ENCODE results near the gene CACNA1H.
A peak's percentile ranks its signal among the peaks of the same experiment; 100 is the strongest.
"Not testable (repeated sequence)": the region's sequence is repeated elsewhere in the genome, so short reads cannot be mapped to it uniquely, and the experiment has no call there.

CACNA1H gene

GRCh38 chr16:1254821-1255220 is 101.9 kb downstream of the CACNA1H start:
- DNase-seq; intact Hi-C loops (cut with DNase I): not testable (repeated sequence)

DNA sequence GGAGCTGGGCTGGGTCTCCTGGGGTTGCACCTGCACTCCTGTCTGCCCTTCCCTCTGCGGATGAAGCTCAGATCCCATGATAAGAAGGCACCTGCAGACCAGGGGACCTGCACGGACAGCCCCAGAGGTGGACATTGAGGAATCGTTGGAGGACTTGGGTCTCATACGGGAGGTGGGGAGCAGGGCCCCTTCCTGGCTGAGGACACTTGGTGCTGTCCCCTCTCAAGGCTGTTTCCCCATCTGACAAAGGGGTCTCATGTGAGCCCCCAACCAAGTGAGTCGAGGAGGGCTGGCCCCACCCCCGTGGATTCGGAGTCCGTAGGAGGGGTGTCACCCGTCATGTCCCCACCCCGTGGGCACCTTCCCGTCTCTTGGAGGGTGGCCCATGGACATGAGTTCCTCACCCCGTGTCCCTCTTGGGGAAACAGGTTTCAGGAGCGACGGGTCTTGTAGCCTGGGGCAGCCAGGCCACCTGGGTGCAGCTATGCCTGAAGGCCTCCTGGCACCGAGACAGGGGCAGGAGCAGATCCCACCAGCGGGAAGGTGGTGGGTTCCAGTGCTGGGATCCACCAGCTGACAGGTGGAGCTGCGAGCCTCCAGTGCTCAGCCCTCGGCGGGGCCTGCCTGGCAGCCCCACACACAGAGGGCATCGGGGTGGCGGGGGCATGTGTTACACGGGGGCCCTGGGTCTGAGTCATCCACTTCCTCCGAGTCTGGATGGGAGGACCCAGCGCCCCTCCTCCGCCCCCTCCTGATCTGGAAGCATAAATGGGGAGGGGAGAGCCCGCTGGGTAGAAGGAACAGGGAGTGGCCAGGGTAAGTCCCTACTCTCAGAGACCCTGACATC is 102.6 kb downstream of the CACNA1H start, which contains the start of gene TPSD1:
Gene TPSD1, plus strand, starts transcription at position 794 of the 847 bp plus-strand sequence. CDS start 212 bp downstream, outside the sequence.
- DNase-seq; intact Hi-C loops (cut with DNase I): not testable (repeated sequence)

GRCh38 chr16:1256296-1256873 is 103.5 kb downstream of the CACNA1H start:
- intact Hi-C loops (cut with DNase I), result not testable (repeated sequence)
- peak in 1 of 42 donors; percentile 0 for DNase-seq

DNA sequence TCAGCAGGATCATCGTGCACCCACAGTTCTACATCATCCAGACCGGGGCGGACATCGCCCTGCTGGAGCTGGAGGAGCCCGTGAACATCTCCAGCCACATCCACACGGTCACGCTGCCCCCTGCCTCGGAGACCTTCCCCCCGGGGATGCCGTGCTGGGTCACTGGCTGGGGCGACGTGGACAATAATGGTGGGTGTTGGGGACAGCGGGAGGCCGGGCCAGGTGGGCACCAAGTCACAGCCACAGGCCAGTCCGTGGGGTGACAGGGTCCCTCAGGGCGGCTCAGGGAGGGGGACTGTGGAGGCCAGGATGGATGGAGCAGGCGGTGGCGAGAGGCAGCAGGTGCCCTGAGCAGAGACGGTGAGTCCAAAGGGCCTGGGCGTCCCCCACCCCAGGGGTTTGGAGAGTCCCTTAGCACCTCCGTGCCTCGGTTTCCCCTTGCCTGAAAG is 104.0 kb downstream of the CACNA1H start:
- DNase-seq, result peak in 1 of 42 donors; percentile 2
- intact Hi-C loops (cut with DNase I), result no loop called here

GRCh38 chr16:1257561-1258224 is 104.8 kb downstream of the CACNA1H start:
- DNase-seq, result peak in 1 of 42 donors; percentile 1

GRCh38 chr16:1258225-1258600 is 105.3 kb downstream of the CACNA1H start:
- DNase-seq, result no peak
- intact Hi-C loops (cut with DNase I), result no loop called here

More at GRCh38 chr16:1257561-1258224, 104.8 kb downstream of the CACNA1H start:
- intact Hi-C loops (cut with DNase I), result no loop called here

- intact Hi-C loops (cut with DNase I), result no loop called here
- DNase-seq, result peak in 1 of 42 donors; percentile 1
Observed at GRCh38 chr16:1258906-1259759, 106.2 kb downstream of the CACNA1H start.

DNA sequence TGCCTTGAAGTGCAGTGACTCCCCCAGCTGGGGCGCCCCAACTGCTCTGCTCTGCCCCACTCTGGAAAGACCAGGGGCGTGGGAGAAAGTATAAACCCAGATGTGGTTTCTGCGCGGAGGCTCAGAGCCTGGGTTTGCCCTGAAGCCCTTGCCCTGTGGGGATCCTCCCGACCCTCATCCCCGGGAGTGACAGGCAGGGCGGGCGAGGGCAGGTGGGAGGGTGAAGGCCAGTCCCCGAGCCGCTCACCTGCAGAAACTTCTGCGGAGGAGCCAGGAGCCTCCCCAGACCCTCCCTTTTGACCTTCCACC is 106.8 kb downstream of the CACNA1H start:
- intact Hi-C loops (cut with DNase I), result no loop called here
- DNase-seq, result no peak

- no peak for DNase-seq
- intact Hi-C loops (cut with DNase I), result no loop called here
Observed at GRCh38 chr16:1260101-1260680, 107.3 kb downstream of the CACNA1H start.

GRCh38 chr16:1261131-1261892 is 108.4 kb downstream of the CACNA1H start:
- intact Hi-C loops (cut with DNase I), result no loop called here
- peak in 1 of 42 donors; percentile 1 for DNase-seq

- DNase-seq, result no peak
- intact Hi-C loops (cut with DNase I), result no loop called here
Observed at GRCh38 chr16:1262210-1262845, 109.4 kb downstream of the CACNA1H start.

DNA sequence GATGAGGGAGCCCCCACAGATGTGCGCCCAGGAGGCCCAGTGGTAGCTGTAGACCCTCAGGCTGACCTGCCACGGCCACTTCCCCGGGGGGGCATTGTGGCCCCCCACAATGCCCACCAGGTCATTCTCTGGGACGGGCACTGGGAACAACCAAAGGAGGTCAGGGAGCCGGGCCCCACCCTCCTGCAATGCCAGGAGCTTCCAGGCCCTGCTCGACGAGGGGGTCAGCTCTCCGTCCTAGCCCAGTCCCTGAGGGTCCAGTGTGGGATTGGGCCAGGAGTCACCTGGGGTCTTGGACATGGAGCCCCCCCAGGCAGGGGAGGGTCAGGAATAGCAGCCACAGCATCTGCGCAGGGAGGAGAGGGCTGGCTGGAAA is 109.9 kb downstream of the CACNA1H start:
- no peak for DNase-seq
- intact Hi-C loops (cut with DNase I), result no loop called here

- intact Hi-C loops (cut with DNase I), result no loop called here
- no peak for DNase-seq
Observed at GRCh38 chr16:1263591-1264344, 110.9 kb downstream of the CACNA1H start.

DNA sequence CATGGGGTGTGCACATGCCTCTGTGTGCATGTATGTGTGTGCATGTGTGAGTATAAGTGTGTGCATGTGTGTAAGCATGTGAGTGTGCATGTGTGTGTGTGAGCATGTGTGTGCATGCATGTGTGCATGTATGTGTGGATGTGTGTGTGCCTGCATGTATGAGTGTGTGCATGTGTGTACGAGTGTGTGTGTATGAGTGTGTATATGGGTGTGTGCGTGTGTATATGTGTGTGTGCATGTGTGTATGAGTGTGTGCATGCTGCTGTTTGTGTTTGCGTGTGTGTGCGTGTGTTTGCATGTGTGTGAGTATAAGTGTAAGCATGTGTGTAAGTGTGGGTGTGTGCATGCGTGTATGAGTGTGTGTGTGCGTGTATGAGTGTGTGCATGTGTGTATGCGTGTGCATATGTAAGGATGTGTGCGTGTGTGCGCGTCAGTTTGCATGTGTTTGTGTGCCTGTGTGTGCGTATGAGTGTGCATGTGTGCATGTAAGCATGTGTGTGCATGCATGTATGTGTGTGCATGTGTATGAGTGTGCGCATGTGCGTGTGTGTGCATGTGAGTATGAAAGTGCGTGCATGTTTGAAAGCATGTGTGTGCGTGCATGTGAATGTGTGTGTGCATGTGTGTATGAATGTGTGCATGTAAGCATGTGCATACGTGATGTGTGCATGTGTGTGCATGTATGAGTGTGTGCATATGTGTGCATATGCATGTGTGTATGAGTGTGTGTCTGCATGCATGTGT is 111.6 kb downstream of the CACNA1H start:
- intact Hi-C loops (cut with DNase I), result no loop called here

DNA sequence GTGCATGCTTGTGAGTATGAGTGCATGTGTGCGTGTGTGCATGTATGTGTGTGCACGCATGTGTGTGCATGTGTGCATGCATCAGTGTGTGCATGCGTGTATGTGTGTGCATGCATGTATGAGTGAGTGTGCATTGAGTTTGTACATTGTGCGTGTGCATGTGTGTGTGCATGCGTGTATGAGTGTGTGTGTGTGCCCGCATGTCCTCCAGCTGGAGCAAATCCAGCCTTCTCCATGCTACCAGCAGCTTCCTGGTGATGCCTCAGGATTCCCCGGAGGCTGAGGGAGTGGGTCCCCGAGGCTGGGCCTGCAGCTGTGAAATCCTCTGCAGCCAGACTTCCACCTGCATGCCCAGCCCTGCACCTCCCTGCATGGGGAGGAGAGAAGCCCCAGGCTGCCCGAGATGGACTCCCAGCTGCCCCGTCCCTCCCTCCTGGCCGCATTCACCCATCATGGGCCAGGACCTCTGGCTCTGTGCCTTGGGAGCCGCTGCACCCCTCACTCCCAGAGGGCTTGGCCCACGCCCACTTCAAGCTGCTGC is 112.3 kb downstream of the CACNA1H start:
- no peak for DNase-seq
- intact Hi-C loops (cut with DNase I), result no loop called here

More for the DNA sequence above, 111.6 kb downstream of the CACNA1H start:
- DNase-seq, result no peak

GRCh38 chr16:1265826-1266225 is 112.9 kb downstream of the CACNA1H start:
- intact Hi-C loops (cut with DNase I), result no loop called here
- no peak for DNase-seq

Data from head of caudate nucleus (tissue), 42 donors.